GM21737 (cell line): ENCODE results near the gene CDX1.

Experiments
- ATAC-seq: cut with Tn5 transposase; IDR thresholded peaks from one replicate; pipeline ENCODE4 v1.9.1; 2021; ENCODE audit warnings: mild to moderate bottlenecking, moderate library complexity; ENCODE audit not compliant: unreplicated experiment

Gene CDX1

GRCh38 chr5:150144879-150145278 lies 21.7 kb upstream of the CDX1 start:
- ATAC-seq: no peak

GRCh38 chr5:150146235-150146634 lies 20.3 kb upstream of the CDX1 start:
- ATAC-seq: no peak

- ATAC-seq: no peak
These were observed 19.5 kb upstream of the CDX1 start for GRCh38 chr5:150146862-150147601.

GRCh38 chr5:150147670-150148069 lies 18.9 kb upstream of the CDX1 start:
- no peak for ATAC-seq

GRCh38 chr5:150148117-150148927 lies 18.3 kb upstream of the CDX1 start:
- no peak for ATAC-seq

- ATAC-seq: no peak
These were observed 17.0 kb upstream of the CDX1 start for GRCh38 chr5:150149618-150150017.

GRCh38 chr5:150152636-150153462 lies 13.7 kb upstream of the CDX1 start:
- ATAC-seq: no peak

- ATAC-seq: no peak
These were observed 13.1 kb upstream of the CDX1 start for GRCh38 chr5:150153483-150153882.

GRCh38 chr5:150153957-150154617 lies 12.5 kb upstream of the CDX1 start:
- no peak for ATAC-seq

GRCh38 chr5:150154618-150155128 lies 11.9 kb upstream of the CDX1 start:
- ATAC-seq: no peak

- no peak for ATAC-seq
These were observed 11.1 kb upstream of the CDX1 start, which contains the start of gene PDGFRB for GRCh38 chr5:150155258-150156026. Gene PDGFRB, minus strand, starts transcription at chr5:150155845. Its CDS starts 18,798 bp downstream, at chr5:150137047.

GRCh38 chr5:150156027-150156368 lies 10.6 kb upstream of the CDX1 start:
- ATAC-seq: no peak

- no peak for ATAC-seq
These were observed 10.0 kb upstream of the CDX1 start for GRCh38 chr5:150156540-150156939.

GRCh38 chr5:150157168-150157567 lies 9.4 kb upstream of the CDX1 start:
- no peak for ATAC-seq

GRCh38 chr5:150158170-150158949 lies 8.2 kb upstream of the CDX1 start:
- ATAC-seq: no peak

- ATAC-seq: no peak
These were observed 7.5 kb upstream of the CDX1 start for GRCh38 chr5:150159031-150159430.

- ATAC-seq: no peak
These were observed 6.8 kb upstream of the CDX1 start for GRCh38 chr5:150159741-150160179.

GRCh38 chr5:150160448-150161081 lies 6.0 kb upstream of the CDX1 start:
- no peak for ATAC-seq
